GM19328 (cell line): Measurements from ENCODE around the gene MAP1S.

Experiments
- ATAC-seq: cut with Tn5 transposase; IDR thresholded peaks from one replicate; pipeline ENCODE4 v1.9.1; 2021; ENCODE audit warnings: mild to moderate bottlenecking, moderate library complexity; ENCODE audit not compliant: unreplicated experiment

Gene MAP1S

DNA sequence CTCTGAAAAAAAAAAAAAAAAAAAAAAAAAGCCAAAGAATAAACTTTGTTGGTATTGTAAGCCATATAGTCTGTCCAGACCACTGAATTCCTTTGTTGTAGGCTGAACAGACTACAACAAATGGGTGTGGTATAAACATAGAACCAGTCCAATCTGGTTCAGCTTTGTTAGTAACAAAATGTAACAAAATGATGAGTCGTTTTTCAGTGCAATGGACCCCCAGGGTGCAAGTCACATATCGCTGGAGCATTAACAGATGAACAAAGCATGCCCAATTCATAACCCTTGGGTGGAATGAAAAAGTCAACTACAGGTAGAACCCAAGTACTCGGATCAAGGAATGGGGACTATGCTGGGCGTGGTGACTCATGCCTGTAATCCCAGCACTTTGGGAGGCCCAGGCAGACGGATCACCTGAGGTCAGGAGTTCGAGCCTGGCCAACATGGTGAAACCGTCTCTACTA lies 18.4 kb downstream of the MAP1S start:
- ATAC-seq = no peak

DNA sequence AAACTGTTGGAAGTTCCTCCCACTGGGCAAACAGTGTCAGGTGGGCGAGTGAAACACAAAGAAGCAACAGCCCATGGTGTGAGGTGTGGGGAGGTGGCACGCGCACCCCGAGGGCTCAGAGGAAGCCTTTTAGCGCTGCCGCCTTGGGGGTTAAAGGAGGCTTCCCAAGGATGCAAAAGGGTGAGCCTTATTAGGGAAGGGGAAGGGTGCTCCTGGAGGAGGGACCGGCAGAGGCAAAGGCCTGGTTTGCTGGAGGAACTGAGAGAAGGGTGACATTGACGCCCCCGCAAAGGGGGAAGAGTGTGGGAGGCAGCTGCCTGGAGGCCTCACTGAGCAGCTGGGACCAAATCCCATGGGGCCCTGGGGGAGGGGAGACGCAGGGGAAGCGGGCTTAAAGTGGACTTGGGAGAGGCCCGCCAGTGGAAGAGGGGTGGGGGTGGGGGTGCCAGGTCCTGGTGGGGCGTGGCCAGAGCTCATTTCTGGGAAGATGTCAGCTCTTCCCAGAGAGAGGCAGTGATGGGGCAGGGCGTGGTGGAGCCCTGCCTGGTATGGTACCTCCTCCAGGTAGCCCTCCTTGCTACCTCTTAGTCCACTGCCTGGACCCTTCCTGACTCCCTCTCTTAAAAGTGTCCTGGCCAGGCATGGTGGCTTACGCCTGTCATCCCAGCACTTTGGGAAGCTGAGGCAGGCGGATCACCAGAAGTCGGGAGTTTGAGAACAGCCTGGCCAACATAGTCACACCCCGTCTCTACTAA lies 20.0 kb downstream of the MAP1S start:
- no peak for ATAC-seq

DNA sequence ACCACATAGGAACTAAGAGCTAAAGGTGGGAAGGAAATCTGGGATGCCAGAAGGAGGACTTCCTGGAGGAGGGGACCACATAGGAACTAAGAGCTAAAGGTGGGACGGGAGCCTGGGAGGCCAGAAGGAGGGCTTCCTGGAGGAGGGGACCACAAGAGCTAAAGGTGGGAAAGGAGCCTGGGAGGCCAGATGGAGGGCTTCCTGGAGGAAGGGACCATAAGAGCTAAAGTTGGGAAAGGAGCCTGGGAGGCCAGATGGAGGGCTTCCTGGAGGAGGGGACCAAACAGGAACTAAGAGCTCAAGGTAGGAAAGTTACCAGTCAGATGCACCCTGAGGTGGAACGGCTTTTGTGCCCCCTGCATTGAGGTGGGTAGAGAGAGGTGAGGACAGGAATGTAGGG lies 22.2 kb downstream of the MAP1S start:
- no peak for ATAC-seq

DNA sequence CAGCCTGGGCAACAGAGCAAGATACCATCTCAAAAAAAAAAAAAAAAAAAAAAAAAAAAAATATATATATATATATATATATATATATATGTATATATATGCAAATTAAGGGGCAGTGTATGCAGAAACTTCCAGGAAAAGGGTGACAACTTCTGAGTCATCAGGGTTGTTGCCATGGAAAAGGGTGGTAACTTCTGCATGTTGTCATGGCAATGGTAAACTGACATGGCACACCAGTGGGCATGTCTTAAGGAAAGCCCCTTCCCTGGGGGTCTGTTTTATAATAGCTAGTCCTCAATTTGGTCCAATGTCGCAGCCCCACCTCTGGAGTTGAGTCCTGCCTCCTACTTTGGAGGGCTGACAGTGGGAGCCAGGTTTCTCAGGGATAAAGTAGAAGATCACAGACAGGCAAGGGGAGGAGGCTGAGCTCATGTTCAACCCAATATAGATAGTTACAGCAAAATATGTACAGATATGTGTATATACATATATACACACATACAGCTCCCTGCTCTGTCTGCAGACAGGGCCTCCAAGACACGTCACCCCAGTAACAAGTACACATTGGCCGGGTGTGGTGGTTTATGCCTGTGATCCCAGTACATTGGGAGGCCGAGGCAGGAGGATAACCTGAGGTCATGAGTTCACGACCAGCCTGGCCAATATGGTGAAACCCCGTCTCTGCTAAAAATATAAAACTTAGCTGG lies 24.7 kb downstream of the MAP1S start:
- no peak for ATAC-seq

DNA sequence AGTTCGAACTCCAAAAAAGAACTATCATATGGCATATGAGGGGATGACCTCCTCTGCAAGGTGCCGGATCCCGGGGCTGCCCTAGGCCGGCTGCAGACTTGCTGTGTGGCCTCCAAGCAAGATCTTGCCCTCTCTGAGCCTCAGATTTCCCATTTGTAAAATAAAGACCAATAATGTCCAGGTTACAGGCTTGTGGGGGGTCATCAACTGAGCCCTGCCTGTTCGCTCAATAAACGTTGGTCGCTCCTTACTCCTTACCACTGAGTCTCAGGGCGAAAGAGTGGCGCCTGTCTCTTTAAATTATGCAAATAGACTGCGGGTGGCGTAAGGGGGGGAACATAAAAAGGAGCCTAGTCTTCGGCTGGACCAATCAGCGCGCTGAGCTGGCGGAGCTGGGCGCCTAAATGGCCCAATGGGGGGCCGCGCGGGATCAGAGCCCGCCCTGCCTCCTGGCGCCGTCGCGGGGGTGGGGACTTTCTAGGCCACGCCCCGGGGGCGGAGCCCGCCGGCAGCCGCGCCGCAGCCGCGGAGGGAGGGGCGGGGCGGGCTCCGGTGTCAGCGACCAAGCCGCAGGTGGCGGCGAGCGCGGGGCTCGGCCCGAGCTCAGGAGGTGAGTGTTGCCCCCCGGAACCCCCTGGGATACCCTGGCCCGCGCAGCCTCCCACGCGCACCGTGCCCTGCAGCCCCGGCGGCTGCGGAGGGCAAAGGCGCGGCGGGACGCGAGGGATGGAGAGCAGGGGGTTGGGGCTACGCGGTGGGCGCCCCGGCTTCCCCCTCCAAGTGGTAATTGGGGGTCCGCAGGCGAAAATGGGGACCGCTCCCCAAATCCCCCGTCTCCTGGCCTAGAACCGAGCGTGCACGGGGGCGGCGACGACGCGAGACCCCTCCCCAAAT lies 28.2 kb downstream of the MAP1S start:
- ATAC-seq = peak; percentile 68

DNA sequence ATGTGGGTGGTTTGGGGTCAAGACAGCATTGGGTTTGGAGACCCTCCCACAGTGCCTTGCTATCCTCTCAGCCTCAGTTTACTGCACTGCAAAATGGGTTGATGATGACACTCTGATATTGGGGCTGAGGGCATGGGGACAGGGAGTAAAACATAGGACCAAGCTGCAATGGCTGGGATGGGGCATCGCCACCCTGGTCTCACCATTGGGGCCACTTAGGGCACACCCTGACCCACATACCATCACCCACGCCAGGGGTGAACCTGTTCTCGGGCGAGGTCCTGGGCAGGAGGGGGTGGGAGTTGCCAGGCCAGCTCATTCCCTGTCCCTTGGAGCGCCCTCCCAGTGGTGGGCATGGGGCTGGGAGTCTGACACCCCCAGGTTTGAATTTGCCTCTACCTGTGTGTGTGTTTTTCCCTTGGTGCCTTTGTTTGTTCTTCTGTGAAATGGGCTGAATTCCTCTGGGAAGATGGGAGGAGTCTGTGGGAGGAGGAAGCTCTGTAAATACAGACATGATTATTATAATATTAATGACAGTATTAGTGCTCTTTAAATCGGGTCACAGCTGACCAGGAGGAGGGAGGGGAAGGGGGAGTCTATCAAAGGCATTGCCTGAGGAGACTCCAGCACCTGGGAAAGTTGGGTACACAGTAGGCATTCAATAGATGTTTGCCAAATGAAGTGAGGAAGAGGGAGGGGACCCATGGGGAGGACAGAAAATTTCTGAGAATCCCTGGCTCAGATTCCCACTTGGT lies 29.8 kb downstream of the MAP1S start:
- no peak for ATAC-seq

DNA sequence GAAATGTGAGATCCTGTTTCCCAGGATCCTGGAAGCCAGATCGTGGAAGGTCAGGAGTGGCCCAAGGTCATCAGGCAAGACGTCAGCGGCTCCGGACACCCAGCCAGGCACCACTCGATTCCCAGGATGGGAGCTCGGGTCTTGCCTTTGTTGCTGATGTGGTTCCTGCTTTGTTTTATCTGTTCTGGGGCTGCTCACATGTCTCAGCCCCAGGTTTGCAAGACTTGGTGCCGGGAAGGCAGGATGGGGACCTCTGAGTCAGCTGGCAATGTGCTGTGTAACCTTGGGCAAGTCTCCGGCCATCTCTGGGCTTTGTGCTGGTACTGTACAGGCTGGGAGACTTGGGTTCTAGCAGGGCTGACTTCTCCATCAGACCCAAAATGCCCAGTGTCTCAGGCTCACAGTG lies 30.6 kb downstream of the MAP1S start:
- no peak for ATAC-seq

DNA sequence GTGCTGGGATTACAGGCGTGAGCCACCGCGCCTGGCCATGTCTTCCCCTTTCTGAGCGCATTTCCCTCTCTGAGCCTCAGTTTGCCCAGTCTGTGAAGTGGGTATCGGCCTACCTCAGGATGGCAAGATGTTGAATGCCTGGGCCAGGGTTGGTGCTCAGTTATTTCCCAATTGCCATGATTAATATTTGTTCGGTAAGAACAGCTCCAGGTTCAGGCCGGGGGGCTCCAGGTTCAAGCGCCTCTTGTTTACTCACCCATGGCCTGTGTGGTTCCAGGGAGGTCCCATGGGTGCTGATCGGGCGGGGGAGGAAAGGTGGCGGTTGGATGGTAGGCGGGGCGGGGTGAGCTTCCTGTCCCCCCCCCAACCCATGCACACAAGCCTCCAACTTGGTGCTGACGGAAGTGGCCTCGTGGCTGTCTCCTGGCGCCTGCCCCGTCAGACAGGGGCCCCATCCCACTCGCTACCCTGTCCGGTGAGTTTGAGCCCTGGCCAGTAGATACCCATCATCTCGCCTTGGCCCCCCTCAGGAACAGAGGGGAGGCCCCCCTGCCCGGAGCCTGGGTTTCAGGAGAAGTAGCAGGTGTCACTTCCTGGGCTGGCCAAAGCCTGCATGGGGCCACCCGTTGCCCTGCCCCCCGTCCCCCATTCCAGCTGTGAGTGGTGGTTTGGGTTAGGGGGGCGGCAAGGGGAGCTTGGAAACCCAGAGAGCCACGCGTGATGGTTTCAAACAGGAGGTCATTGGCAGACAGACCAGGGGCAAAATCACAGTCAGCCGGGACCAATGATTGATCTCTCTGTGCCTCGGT lies 32.0 kb downstream of the MAP1S start, which contains the start of gene FCHO1:
FCHO1 (plus strand) TSS at position 375 of the 809 bp plus-strand sequence. CDS start 3,688 bp downstream, outside the sequence.
- no peak for ATAC-seq

DNA sequence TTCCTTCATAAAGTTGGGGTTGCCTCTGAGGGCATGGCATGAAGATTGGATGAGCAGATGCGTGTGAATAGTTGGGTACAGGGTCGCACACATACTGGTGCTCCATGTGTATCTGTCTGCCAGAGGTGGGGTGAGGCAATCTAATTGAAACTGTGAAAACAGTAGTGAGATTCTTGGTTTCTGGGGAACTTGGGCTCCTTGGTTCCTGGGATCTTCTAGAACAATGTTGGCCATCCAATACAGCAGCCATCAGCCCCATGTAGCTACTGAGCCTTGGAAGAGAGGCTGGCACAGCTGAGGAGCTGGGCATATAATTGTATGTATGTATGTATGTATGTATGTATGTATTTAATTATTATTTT lies 32.6 kb downstream of the MAP1S start:
- ATAC-seq = no peak

DNA sequence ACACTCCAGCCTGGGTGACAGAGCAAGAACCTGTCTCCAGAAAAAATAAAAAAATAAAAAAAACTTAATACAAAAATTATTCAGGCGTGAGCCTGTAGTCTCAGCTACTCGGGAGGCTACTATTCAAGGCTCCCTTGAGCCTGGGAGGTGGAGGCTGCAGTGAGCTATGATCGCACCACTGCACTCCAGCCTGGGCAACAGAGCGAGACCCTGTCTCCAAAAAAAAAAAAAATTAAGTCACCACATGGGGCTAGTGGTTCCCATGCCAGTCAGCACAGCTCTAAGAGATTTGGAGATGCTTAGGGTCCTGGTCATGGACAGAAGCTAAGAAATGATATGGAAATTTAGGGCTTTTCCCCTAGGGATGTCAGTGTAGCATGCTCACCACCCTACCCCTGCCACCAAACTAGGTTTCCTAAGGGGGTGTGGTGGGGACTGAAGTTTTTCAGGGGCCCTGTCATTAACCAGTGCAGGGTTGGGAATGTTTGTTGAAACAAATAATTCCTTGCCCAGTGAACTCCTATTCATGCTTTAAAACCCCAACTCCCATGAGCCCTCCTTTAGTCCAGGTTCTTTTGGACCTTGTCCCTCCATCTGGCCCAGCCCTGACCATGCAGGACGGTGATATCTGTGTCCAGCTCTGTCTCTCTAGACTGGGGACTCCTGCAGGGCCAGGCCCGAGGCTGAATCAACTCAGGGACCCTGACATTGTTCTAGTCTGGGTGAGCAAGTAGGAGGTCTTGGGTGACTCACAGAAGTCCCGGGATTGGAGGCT lies 33.8 kb downstream of the MAP1S start:
- ATAC-seq = no peak

DNA sequence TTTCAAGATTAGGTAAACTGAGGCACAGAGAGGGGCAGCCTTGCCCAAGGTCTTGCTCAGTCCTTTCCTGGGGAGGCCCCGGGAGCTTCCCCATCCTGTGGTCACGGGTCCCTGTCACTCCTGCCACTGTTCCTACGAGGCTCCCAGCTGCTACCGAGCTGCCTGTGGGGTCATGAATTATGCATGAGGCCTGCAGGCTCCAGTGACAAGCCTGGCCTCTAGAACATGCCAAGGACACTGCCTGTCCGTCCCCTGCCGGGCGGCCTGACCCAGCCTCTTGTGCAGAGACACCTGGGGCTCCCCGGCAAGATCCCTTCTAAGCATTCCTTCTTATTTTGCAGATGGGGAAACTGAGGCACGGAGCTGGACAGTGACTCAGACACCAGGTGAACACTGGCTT lies 34.7 kb downstream of the MAP1S start:
- ATAC-seq = no peak

DNA sequence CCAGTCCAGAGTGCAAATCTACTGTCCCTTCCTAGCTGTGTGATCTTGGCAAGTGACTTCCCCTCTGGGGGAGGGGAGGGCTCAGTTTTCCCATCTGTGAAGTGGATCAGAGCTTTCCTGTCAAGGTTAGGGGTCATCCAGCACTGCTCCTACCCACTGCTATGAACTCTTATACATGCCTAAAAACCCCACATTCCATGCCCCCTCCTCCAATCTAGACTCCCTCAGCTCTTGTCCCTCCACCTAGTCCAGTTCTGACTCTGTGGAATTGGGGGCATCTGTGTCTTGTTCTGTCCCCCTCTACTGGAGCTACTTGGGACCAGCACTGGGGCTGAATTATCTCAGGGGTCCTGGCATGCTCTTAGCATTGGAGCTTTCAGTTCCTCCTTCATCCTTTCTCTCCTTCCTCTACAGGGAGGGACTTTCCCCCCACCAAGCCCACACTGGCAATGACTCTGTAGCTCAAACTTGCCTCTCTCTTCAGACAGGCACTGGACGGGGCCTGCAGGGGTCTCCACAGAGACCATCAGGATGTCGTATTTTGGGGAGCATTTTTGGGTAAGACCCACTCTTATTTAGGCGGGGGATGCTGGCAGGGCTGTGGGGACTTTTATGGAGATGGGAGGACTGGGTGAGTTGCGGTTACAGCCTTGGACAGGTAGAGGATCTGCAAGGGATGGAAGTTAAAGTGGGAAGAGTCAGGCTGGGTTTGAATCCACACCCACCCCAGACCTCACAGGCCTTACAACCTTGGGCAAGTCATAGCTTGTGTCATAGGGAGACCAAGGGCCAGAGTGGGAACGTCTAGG lies 35.6 kb downstream of the MAP1S start:
- peak; percentile 37 for ATAC-seq

DNA sequence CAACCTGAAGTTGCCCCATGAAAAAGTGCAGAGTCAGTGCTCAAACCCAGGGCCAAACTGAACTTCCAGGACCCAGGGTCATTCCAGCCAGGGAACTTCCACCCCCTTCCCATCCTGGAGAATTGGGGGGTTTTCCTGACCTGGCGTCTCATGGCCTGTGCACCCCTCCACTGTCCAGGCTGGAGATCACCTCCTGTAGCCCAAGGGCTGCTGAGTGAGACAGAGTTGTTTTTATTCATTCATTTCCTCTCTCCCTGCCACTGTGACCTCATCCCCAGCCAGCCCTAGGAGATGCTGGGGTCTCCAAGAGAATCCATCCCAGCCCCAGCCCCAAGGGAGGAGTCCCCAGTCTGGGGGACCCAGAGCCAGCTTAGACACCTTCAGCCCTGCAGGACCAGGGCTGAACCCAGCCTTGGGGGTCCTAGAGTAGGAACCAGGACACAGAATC lies 36.2 kb downstream of the MAP1S start:
- ATAC-seq = no peak

DNA sequence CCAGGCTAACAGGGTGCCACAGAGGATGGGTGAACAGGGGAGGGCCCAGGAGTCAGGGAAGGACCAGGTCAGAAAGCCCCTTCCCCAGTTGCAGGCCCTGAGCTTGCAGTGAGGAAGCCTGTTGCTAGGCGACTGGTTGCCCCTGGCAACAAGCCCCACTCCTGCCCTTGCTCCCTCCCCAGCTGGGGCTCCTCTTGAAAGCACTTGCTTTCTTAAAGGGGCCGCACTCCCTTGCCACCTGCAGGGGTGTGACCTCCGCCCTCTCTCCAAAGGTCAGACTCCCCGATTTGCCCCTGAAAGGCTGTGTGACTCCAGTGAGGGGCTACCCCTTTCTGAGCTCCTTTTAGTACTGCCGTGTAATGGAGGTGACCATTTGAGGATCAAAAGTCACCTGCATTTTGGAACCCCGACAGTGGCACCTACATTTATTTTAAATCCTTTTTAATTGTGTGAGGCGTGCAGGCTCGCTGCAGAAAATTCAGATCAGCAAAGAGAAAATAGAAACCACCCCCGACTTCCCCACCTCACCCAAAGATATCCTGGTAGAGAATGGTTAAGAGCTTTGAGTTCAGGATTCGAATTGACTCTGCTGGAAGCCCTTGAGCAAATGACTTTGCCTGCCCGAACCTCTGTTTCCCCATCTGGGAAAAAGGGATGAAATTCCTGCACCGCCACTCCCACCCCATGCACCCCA lies 36.8 kb downstream of the MAP1S start:
- ATAC-seq = no peak

DNA sequence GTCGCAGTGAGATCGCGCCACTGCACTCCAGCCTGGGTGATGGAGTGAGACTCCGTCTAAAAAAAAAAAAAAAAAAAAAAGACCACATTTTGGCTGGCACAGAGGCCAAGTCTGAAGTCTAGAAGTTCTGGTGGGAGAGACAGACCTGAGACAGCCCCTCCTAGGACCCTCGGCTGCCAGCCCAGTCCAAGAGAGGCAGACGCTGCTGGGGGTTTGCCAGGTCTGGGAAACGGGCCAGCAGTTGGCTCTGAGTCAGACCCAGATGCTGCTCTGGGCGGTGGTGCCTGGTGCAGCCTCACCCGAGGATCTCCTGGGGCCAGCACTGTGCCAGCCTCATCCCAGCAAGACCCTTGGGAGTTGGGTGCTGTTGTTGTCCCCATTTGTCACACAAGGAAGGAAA lies 37.8 kb downstream of the MAP1S start:
- ATAC-seq = no peak

DNA sequence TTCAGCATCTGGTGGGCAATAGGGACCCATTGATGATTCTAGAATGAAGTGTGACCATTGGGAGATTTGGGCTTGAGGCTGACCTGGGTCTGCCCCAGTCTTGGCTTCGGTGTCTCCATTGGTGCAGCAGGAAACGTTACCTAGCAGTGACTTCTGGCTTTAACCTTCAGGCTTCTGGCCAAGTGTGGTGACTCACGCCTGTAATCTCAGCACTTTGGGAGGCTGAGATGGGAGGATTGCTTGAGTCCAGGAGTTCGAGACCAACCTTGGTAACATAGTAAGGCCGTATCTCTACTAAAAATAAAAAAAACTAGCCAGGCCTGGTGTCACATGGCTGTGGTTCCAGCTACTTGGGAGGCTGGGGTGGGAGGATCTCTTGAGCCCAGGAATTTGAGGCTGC lies 39.2 kb downstream of the MAP1S start:
- no peak for ATAC-seq

DNA sequence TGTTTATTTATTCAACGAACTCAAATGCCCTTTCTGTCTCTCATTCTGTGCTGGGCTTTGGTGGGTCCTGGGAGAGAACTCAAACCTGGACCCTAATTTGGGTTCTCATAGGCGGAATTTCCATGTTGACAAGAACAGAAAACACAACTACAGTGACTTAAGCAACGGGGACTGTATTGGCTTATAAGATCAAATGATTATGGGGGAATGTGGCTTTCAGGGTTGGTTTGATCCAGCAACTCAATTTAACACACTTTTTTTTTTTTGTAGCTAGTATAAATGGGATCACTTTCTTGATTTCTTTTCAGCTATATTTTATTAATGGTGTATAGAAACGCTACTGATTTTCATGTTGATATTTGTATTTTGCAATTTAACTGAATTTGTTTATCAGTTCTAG lies 41.9 kb downstream of the MAP1S start:
- ATAC-seq = no peak
